HepG2 (cell line): ENCODE results near the gene CCDC87. TPM values are rescaled to one million over a fixed set of nuclear protein-coding genes. Genes with fewer than 3 reads are reported as not detected.
A peak's percentile ranks its signal among the peaks of the same experiment; 100 is the strongest.

Source experiments
- ATF2 ChIP-seq: sonication (generic); formaldehyde crosslinking; IDR thresholded peaks from 2 replicates; pipeline ENCODE4 v1.4.0; 2020; ENCODE audit warnings: missing genetic modification reagents
- BHLHE40 ChIP-seq: IDR thresholded peaks from 2 replicates; pipeline ENCODE4 v1.6.1; 2011; ENCODE audit warnings: low read length, improper control_type of control experiment
- EEA1 ChIP-seq: sonication (generic); formaldehyde crosslinking; IDR thresholded peaks from 2 replicates; pipeline ENCODE4 v1.5.1; 2020; ENCODE audit warnings: mild to moderate bottlenecking, missing genetic modification reagents, borderline replicate concordance
- GABPA ChIP-seq, 2 experiments: IDR thresholded peaks; 2 replicates each; pipeline ENCODE4 v1.6.1; 2011 to 2016; ENCODE audit warnings: low read depth in 2 of 2, low read length in 1 of 2, missing biosample characterization in 1 of 2, missing genetic modification characterization in 1 of 2
- HNRNPK ChIP-seq: fragments of 200-400 bp; formaldehyde crosslinking; IDR thresholded peaks from 2 replicates; pipeline ENCODE4 v1.6.1; 2018; ENCODE audit warnings: low read length, low read depth, moderate library complexity, mild to moderate bottlenecking; ENCODE audit not compliant: poor library complexity, severe bottlenecking
- IKZF5 ChIP-seq: IDR thresholded peaks from 2 replicates; pipeline ENCODE4 v1.6.1; 2018; ENCODE audit warnings: missing genetic modification reagents, mild to moderate bottlenecking, missing compliant biosample characterization
- MED8 ChIP-seq: sonication (generic); formaldehyde crosslinking; IDR thresholded peaks from 2 replicates; pipeline ENCODE4 v1.8.1; 2023; ENCODE audit warnings: mild to moderate bottlenecking, missing genetic modification reagents; ENCODE audit not compliant: insufficient replicate concordance
- ZC3H13 ChIP-seq: sonication (generic); formaldehyde crosslinking; IDR thresholded peaks from 2 replicates; pipeline ENCODE4 v1.8.1; 2023; ENCODE audit warnings: mild to moderate bottlenecking, missing genetic modification reagents, moderate library complexity
- ZNF205 ChIP-seq: IDR thresholded peaks from 2 replicates; pipeline ENCODE4 v1.6.1; 2018; ENCODE audit warnings: missing biosample characterization, missing genetic modification reagents
- ZNF484 ChIP-seq: sonication (generic); formaldehyde crosslinking; IDR thresholded peaks from 2 replicates; pipeline ENCODE4 v1.5.1; 2020; ENCODE audit warnings: mild to moderate bottlenecking, low read depth, missing genetic modification reagents, borderline replicate concordance
- ZNF546 ChIP-seq: sonication (generic); formaldehyde crosslinking; conservative IDR thresholded peaks from 2 replicates; pipeline ENCODE4 v1.8.1; 2023; ENCODE audit warnings: mild to moderate bottlenecking, missing genetic modification reagents
- ZNF800 ChIP-seq: sonication (generic); formaldehyde crosslinking; IDR thresholded peaks from 2 replicates; pipeline ENCODE4 v1.4.0; 2020; ENCODE audit warnings: missing genetic modification reagents
- ZSCAN20 ChIP-seq: sonication (generic); formaldehyde crosslinking; IDR thresholded peaks from 2 replicates; pipeline ENCODE4 v1.4.0; 2020; ENCODE audit warnings: missing genetic modification reagents, mild to moderate bottlenecking, borderline replicate concordance
- polyA plus RNA-seq, 8 experiments: library from polyadenylated mRNA; depleted of rRNA in 3 of 8; stranded (reverse) in 7 of 8; unstranded in 1 of 8; fragments of >200 nt; fragmentation: Illumina TruSeq in 4 of 8; extraction: Trizol in 4 of 8; gene quantifications; 2 replicates each; pipeline versions ENCODE4 v1.2.1 to v1.2.3, GENCODE V29; 2011 to 2016; ENCODE audit warnings: low read depth in 4 of 8, missing spikeins in 1 of 8, mixed read lengths in 1 of 8; ENCODE audit not compliant: insufficient read depth in 1 of 8
- total RNA-seq, 5 experiments: library from RNA; depleted of rRNA; stranded (reverse); fragments of >200 nt; fragmentation: Illumina TruSeq; extraction: Trizol; gene quantifications; 2 replicates each; pipeline ENCODE4 v1.2.3, GENCODE V29; 2016; ENCODE audit warnings: low read depth in 1 of 5
- TF ChIP-seq, protein P1 (sequence below): sonication (generic); formaldehyde crosslinking; conservative IDR thresholded peaks from 2 replicates; pipeline ENCODE4 v1.8.0; 2022; ENCODE audit warnings: mild to moderate bottlenecking, moderate library complexity, missing genetic modification reagents
- TF ChIP-seq, protein P2 (sequence below), 2 experiments: sonication (generic) in 1 of 2; formaldehyde crosslinking in 1 of 2; IDR thresholded peaks; 2 replicates each; pipeline versions ENCODE4 v1.4.0 to v1.6.1; 2016 to 2020; ENCODE audit warnings: borderline replicate concordance in 1 of 2, low read depth in 1 of 2, mild to moderate bottlenecking in 1 of 2, missing genetic modification reagents in 1 of 2

The CCDC87 gene
- total and polyA plus RNA-seq, 2 of the 13 experiments (the other 11 are each of a cell fraction or from before 2014, with no cell fraction given), result 0.05 to 0.42 TPM

DNA sequence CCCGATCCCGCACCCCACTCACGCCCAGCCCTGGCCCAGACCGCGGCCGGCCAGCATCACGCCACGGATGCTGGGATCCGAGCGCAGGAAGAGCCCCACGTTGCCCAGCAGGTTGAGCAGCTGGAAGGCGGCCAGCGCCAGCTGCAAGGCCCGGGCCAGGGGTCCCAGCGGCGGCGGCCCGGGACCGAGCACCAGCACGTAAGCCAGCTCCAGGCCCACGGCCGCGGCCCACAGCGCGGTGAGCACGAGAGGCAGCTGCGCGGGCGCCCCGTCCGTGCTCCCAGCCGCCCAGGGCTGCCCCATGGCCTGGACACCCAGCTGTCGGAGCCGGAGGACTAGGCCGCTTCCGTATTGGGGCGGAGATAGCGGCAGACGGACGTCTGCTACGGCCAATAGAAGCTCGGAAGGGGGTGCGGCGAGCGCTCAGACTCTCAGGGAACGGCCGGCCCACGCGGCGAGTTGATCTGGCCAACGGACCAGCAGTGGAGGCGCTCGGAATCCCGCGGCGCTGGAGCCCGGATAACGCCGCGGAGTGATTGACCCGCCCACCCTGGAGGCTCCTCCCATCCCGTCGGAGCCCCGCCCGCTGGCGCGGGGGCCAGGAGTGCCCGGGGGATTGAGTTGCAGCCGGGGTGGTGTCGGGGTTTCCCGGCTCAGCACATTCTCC is 47.0 kb downstream of the CCDC87 start, which contains the start of gene ZDHHC24 (continued):
- TF ChIP-seq ATF2 (no peak; the same call in 1 of the 2 replicates), ZSCAN20 (CRISPR knock-in tag) (no peak), IKZF5 (CRISPR knock-in tag) (no peak), EEA1 (CRISPR knock-in tag) (no peak), MED8 (CRISPR knock-in tag) (no peak), ZC3H13 (no peak; the same call in 1 of the 2 replicates), ZNF205 (peak; percentile 99), ZNF546 (CRISPR knock-in tag) (peak; percentile 57; the same call in 1 of the 2 replicates), ZNF484 (CRISPR knock-in tag) (no peak), GABPA (IDR thresholded peaks at IDR 0.05; ENCODE audit: low read depth, low read length) (peak; percentile 41), GABPA (CRISPR knock-in tag; IDR thresholded peaks at IDR 0.05; ENCODE audit: low read depth) (peak; percentile 65), HNRNPK (peak; percentile 93), ZNF800 (no peak), BHLHE40 (no peak)
- TF ChIP-seq, protein P1, sequence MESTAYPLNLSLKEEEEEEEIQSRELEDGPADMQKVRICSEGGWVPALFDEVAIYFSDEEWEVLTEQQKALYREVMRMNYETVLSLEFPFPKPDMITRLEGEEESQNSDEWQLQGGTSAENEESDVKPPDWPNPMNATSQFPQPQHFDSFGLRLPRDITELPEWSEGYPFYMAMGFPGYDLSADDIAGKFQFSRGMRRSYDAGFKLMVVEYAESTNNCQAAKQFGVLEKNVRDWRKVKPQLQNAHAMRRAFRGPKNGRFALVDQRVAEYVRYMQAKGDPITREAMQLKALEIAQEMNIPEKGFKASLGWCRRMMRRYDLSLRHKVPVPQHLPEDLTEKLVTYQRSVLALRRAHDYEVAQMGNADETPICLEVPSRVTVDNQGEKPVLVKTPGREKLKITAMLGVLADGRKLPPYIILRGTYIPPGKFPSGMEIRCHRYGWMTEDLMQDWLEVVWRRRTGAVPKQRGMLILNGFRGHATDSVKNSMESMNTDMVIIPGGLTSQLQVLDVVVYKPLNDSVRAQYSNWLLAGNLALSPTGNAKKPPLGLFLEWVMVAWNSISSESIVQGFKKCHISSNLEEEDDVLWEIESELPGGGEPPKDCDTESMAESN (CRISPR knock-in tag), result peak; percentile 63; the same call in 1 of the 2 replicates
- TF ChIP-seq, protein P2, sequence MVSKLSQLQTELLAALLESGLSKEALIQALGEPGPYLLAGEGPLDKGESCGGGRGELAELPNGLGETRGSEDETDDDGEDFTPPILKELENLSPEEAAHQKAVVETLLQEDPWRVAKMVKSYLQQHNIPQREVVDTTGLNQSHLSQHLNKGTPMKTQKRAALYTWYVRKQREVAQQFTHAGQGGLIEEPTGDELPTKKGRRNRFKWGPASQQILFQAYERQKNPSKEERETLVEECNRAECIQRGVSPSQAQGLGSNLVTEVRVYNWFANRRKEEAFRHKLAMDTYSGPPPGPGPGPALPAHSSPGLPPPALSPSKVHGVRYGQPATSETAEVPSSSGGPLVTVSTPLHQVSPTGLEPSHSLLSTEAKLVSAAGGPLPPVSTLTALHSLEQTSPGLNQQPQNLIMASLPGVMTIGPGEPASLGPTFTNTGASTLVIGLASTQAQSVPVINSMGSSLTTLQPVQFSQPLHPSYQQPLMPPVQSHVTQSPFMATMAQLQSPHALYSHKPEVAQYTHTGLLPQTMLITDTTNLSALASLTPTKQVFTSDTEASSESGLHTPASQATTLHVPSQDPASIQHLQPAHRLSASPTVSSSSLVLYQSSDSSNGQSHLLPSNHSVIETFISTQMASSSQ (IDR thresholded peaks at IDR 0.05; ENCODE audit: low read depth), result no peak
- TF ChIP-seq, protein P2 (CRISPR knock-in tag; IDR thresholded peaks at IDR 0.05; ENCODE audit: borderline replicate concordance), result 0 out of 2 replicates have a peak, but pooled peaks have one; percentile 24
